Measurements from ENCODE around the gene RASD2.

The RASD2 gene

DNA sequence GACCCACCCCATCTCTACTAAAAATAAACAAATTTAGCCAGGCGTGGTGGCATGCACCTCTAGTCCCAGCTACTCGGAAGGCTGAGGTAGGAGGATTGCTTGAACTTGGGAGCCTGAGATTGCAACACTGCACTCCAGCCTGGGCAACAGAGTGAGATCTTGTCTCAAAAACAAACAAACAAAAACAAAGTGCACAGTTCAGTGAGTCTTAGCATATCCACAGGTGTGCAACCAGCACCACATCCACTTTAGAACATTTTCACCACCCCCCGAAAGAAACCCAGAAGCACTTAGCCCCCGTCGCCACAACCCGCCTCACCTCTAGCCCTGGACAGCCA, 49.1 kb downstream of the RASD2 start:
- TF ChIP-seq, protein P1, sequence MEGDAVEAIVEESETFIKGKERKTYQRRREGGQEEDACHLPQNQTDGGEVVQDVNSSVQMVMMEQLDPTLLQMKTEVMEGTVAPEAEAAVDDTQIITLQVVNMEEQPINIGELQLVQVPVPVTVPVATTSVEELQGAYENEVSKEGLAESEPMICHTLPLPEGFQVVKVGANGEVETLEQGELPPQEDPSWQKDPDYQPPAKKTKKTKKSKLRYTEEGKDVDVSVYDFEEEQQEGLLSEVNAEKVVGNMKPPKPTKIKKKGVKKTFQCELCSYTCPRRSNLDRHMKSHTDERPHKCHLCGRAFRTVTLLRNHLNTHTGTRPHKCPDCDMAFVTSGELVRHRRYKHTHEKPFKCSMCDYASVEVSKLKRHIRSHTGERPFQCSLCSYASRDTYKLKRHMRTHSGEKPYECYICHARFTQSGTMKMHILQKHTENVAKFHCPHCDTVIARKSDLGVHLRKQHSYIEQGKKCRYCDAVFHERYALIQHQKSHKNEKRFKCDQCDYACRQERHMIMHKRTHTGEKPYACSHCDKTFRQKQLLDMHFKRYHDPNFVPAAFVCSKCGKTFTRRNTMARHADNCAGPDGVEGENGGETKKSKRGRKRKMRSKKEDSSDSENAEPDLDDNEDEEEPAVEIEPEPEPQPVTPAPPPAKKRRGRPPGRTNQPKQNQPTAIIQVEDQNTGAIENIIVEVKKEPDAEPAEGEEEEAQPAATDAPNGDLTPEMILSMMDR (IDR thresholded peaks at IDR 0.05) = no peak

DNA sequence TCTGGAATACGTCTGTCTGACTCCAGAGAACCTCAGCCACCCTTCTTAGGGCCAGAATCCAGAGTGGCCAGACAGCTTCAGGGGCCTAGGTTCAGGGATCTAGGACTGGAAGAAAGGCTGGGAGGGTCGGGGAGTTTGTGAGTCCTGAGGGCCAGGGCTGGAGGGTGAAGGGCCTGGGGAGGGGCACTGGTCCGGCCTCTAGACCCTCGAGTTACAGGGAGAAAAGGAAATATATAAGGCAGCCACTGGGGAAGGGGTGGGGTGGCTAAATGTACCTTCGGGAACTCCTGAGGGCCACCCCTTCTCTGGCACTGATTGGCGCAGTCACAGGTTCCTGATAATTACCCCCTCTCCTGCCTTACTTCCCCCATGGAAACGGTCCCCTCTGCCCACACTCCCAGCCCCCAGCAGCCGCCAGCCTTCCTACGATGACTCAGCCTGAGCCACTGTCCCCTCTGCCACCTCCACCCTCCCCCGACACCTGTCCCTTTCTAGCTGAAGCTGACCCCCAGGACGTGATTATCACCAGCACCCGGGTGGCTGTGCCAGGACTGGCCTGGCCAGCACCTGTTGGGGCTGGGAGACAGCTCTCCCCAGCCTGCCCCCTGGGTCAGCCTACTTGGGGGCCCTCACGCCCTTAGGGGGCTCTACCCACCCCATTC, 50.1 kb downstream of the RASD2 start:
- TF ChIP-seq, protein P1 (IDR thresholded peaks at IDR 0.05) = no peak

DNA sequence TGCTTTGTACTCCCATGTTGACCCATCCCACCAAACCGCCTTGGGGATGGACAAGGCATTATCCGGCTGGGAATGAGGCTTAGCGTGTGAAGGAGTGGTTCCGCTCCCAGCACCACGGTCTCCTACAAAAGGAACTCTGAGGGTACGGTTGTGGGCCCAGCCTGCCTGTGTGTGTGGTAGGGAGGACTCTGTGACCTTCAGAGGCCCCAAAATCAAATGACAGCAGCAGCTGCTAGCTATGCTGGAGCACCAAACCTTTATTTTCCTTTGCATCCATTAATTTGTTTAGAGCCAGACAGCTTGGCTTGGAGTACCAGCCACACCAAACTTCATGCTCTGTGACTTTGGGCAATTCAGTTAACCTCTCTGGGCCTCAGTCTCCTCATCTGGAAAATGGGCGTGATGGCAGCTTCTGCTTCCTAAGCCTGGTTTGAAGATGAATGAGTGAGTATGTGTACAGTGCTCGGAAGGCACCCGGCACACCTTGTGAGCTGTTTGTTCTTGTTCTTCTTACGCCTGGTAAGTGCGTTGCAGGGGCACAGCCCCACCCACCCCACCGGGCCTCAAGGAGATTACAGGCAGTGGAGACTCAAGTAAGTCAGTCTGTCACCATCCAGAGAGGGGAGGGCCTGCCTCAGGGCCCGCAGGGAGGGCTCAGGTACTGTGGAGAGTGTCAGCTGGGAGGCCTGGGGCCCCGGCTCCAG, 51.2 kb downstream of the RASD2 start:
- TF ChIP-seq, protein P1 (IDR thresholded peaks at IDR 0.05) = no peak

DNA sequence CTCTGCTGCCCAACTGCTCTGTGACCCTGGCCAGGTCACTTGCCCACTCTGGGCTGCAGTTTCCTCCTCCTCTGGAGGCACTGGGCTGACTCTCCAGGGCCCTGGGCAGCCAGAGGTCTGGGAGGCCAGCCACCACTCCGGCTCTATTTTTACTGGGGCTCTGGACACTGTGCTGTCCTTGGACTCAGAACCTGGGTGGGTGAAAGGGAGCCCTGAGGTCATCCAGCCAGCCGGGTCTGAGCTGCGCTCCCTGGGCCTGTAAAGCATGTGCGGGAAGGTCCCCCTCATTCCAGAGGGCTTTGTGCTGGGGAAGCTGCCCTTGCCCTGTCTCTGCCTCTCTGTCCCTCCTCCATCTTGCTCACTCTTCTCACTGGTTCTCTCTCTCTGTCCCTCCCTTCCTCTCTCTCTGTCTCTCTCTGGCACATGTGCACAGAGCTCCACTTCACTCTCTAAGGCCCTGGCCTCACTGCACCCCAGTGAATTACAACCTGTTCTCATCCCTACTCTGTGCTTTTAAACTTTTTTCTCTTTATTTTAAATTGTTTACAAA, 51.9 kb downstream of the RASD2 start:
- TF ChIP-seq, protein P1 (IDR thresholded peaks at IDR 0.05) = no peak

DNA sequence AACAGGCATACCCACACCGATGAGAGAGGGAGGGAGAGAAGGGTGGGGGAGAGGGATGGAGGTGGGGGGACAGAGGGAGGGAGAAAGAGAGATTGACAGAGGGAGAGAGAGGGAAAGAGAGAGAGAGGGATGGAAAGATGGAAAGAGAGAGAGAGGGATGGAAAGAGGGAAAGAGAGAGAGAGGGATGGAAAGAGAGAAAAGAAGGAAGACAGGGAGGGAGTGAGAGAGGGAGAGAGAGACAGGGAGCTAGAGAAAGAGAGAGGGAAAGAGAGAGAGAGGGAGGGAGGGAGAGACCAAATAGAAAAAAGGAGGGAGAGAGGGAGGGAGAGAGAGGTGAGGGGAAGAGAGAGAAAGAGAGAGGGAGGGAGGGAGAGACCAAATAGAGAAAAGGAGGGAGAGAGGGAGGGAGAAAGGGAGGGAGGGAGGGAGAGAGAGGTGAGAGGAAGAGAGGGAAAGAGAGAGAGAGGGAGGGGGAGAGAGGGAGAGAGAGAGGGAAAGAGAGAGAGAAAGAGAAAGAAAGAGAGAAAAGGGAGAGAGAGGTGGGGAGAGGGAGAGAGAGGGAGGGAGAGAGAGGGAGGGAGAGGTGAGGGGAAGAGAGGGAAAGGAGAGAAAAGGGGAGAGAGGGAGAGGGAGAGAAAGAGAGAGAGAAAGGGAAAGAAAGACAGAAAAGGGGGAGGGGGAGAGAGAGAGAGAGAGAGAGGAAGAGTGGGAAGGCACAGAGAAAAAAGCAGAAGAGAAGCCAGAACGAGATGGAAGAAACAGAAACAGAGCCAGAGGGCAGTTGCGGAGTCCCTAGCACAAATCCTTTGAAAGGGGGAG, 52.6 kb downstream of the RASD2 start:
- TF ChIP-seq, protein P1 (IDR thresholded peaks at IDR 0.05) = no peak

DNA sequence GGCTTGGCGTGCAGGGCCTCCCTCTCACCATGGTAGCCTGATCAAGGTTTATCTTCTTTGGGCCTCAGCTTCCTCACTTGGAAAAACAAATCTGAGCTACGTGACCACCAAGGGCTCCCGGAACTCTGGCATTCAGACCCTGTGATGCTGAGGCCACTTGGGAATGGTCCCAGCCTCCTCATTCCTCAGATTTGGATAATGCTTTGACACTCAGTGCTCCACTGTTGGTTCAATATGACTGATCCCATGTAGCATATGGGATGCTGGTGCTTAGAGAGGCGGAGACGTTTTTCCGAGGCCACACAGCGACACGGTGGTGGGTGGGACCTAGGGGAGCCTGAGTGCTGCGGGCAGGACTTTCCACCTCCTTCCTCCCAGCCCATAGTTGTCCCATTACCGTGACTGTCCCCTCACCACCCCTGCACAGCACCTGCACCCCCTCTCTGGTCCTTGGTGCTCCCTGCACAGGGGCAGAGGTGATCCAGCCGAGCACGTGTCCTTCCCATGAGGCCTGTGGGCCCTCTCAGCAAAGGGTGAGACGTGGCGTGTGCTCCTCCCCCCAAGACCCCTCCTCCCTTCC, 53.4 kb downstream of the RASD2 start:
- TF ChIP-seq, protein P1 (IDR thresholded peaks at IDR 0.05) = no peak

DNA sequence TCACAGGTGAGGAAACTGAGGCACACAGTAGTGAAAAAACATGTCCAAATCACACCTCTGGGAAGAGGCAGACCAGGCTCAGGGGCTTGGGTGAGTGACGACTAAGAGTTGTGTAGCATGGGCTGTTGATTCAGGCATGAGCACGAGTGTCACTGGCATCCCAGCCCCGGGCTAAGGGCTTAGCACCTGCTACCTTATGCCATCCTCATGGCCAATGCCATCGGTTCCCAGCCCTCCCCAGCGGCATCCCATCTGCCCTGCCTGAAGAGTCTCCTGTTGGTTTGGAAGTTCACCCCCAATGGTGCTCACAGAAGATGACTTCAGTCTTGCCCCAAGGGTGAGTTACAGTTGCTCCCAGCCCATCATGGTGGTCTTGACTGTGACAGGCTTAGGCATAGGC, 54.1 kb downstream of the RASD2 start:
- TF ChIP-seq, protein P1 (IDR thresholded peaks at IDR 0.05) = no peak
